GM19468 (cell line): Measurements from ENCODE around the gene PTPRT.
"Not testable (repeated sequence)": the region's sequence is repeated elsewhere in the genome, so short reads cannot be mapped to it uniquely, and the experiment has no call there.

Source experiments
- ATAC-seq: cut with Tn5 transposase; IDR thresholded peaks from one replicate; pipeline ENCODE4 v1.9.1; 2021; ENCODE audit warnings: mild to moderate bottlenecking, moderate library complexity, moderate number of reproducible peaks; ENCODE audit not compliant: unreplicated experiment; ENCODE audit errors: extremely low read depth

Gene PTPRT

GRCh38 chr20:43188234-43188653, 1.5 kb downstream of the PTPRT start:
- no peak for ATAC-seq

- no peak for ATAC-seq
Observed at GRCh38 chr20:43187476-43188233, 2.1 kb downstream of the PTPRT start.

DNA sequence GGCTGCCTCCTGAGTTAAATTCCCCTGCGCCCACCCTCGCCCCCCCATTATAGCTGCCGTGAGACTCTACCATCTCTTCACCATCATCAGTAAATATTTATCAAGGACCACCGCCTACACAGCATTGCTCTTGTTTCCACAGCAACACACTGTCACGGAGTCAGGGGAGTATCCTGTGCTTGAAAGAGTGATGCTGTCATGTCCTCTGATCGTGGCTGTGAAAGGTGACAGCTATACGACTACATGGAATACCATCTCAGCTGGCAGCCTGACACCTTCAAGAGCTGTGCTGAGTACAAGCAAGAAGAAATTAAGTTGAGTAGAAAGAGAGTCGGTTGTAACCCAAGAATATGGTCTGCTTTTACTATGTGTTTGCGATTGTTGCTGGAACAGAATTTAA, 3.4 kb downstream of the PTPRT start:
- no peak for ATAC-seq

GRCh38 chr20:43185901-43186300, 3.8 kb downstream of the PTPRT start:
- ATAC-seq = no peak

- no peak for ATAC-seq
Observed at GRCh38 chr20:43183536-43184070, 6.1 kb downstream of the PTPRT start.

DNA sequence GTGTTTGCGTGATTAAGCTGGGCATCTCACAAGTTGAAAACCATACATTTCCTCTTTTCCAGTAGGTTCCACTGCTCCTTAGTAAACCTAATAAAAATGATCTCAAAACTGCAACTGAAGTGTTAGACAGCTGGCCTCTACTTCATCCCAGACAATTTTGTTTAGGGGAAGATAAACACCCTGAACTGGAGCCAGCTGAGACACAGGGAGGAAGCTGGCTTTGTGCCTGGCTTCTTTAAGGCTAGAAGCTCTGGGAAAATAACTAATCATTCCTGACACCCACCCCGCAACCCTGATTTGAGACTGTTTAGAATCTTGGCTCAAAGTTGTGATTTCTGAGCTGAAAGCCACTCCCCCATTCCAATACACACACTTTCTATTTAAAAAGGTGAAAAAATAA, 11.6 kb downstream of the PTPRT start:
- ATAC-seq = no peak

GRCh38 chr20:43176726-43177125, 13.0 kb downstream of the PTPRT start:
- ATAC-seq = no peak

- ATAC-seq = no peak
Observed at GRCh38 chr20:43171930-43172329, 17.8 kb downstream of the PTPRT start.

- ATAC-seq = no peak
Observed at GRCh38 chr20:43170771-43171170, 18.9 kb downstream of the PTPRT start.

- ATAC-seq = no peak
Observed at GRCh38 chr20:43167615-43168014, 22.1 kb downstream of the PTPRT start.

DNA sequence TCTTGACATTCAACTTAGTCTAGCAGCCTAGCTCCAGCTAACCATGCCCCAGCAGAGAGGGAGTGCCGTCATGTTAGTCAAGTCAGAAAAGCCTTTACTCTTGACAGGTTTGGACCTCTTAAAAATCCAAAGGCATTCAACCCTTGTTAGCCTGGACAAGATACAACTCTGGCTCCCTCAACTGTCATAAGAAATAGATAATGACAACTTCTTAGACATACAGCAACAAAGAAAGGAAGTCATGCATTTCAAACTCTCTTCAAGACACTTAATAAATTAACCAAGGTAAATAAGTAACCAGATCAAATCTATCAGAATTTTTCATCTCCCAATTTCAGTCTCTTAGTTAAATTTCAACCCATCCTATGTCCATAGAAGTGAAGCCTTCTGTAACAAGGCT, 22.7 kb downstream of the PTPRT start:
- no peak for ATAC-seq

DNA sequence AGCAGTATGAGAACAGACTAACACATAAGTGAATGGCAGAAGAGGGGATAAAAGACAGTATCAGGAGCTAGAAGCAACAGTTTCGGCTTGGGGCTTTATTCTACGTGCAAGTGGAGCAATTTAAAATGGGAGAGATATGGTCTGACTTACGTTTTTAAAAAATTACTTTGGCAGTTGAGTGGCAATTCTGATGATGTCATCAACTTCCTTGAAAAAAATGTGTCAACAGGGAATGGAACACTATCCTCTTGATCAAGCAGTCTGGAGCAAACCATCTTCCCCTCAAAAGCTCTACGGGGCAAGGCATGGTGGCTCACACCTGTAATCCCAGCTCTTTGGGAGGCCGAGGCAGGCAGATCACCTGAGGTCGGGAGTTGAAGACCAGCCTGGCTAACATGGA, 24.1 kb downstream of the PTPRT start:
- ATAC-seq = no peak

DNA sequence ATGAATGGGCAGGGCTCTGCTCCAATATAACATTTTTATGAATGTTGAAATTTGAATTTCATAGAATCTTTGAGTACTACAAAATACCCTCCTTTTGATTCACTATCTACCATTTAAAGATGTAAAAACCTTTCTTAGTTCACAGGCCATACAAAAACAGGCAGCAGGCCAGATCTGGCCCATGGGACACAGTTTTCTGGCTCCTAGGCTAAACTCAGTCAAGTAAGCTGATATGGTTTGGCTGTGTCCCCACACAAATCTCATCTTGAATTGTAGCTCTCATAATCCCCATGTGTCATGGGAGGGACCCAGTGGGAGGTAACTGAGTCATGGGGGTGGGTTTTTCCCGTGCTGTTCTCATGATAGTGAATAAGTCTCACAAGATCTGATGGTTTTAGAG, 25.0 kb downstream of the PTPRT start:
- ATAC-seq = not testable (repeated sequence)

GRCh38 chr20:43161716-43162115, 28.0 kb downstream of the PTPRT start:
- no peak for ATAC-seq

GRCh38 chr20:43160941-43161340, 28.8 kb downstream of the PTPRT start:
- no peak for ATAC-seq

- ATAC-seq = no peak
Observed at GRCh38 chr20:43159994-43160393, 29.7 kb downstream of the PTPRT start.

GRCh38 chr20:43155366-43156100, 34.2 kb downstream of the PTPRT start:
- ATAC-seq = no peak

- no peak for ATAC-seq
Observed at GRCh38 chr20:43151901-43152300, 37.8 kb downstream of the PTPRT start.

DNA sequence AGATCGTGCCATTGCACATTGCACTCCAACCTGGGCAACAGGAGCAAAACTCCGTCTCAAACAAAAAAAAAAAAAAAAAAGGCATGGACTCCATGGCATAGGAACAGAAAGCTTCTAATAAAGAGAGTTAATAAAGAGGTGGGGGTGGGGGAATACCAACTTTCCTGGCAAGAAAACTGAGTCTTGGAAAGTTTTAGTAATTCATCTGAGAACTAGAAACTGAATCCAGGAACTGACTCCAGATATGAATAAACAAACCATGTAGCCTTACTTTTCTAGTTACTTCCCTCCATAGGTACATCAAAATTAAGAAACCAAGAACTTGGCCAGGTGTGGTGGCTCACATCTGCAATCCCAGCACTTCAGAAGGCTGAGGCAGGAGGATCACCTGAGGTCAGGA, 38.5 kb downstream of the PTPRT start:
- ATAC-seq = no peak

GRCh38 chr20:43140726-43141125, 49.0 kb downstream of the PTPRT start:
- ATAC-seq = no peak

DNA sequence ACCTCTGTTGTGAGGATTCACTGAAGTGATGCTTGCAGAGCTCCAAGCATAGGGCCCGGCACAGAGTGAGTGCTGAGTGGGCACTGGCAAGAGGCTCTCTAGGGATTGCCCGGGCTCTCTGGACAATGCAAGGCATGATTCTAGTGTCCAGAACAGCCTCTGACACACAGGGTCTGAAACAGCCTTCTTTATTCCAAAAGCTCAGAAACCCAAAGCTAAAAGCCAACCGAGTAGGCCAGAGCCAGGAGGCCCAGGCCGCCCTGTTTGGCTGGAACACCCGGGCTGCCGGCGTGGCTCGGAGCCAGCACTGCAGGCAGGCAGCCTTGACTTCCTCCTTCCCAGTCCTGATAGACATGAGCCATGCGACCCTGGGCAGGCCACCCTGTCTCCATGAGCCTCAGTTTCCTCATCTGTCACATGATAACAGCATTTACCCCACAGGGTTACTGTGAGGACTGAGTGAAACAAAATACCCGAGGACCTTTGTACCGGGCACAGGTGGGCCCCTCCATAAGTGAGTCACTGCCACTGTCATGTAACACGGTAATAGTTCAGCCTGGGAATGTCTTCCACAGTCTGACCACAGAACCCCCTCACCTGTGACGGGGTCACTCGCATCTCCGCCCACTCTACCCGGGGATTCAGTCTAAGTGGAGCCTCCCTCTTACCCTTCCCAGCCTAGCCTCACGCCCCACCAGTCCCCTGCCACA, 51.5 kb downstream of the PTPRT start:
- no peak for ATAC-seq
